ENCODE results near the gene NELFCD.

DNA sequence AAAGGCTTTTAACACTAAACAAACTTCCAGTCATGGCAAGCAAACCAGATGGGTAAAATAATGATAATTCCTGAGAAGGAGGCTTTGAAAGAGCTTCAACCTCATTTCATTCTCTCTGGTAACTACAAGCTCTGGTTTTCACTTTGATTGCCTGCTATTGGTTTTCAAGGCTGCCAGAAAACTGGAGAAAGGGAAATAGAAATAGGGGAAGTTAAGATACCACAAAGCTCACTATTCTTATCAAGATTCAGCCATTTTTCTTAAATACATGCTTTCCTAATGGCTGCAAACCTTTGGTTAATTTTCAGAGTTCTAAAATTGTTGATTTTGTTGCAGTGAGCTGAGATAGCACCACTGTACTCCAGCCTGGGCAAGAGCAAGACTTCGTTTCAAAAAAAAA is 42.5 kb upstream of the NELFCD start:
- TF ChIP-seq, protein P1, sequence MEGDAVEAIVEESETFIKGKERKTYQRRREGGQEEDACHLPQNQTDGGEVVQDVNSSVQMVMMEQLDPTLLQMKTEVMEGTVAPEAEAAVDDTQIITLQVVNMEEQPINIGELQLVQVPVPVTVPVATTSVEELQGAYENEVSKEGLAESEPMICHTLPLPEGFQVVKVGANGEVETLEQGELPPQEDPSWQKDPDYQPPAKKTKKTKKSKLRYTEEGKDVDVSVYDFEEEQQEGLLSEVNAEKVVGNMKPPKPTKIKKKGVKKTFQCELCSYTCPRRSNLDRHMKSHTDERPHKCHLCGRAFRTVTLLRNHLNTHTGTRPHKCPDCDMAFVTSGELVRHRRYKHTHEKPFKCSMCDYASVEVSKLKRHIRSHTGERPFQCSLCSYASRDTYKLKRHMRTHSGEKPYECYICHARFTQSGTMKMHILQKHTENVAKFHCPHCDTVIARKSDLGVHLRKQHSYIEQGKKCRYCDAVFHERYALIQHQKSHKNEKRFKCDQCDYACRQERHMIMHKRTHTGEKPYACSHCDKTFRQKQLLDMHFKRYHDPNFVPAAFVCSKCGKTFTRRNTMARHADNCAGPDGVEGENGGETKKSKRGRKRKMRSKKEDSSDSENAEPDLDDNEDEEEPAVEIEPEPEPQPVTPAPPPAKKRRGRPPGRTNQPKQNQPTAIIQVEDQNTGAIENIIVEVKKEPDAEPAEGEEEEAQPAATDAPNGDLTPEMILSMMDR (IDR thresholded peaks at IDR 0.05) = no peak
- no peak for TF ChIP-seq POLR2AphosphoS5 (IDR thresholded peaks at IDR 0.05)
- no peak for TF ChIP-seq POLR2A (IDR thresholded peaks at IDR 0.05)
